WTC11 (cell line): ENCODE data around the gene NPAT.

ENCODE experiments used
- CREB1 ChIP-seq: sonication (generic); formaldehyde crosslinking; IDR thresholded peaks from 2 replicates; pipeline ENCODE4 v1.8.0; 2023; ENCODE audit warnings: mild to moderate bottlenecking, missing genetic modification reagents
- E2F5 ChIP-seq: sonication (generic); formaldehyde crosslinking; IDR thresholded peaks from 2 replicates; pipeline ENCODE4 v1.8.1; 2022; ENCODE audit warnings: mild to moderate bottlenecking, moderate library complexity, missing genetic modification reagents
- ELF4 ChIP-seq: sonication (generic); formaldehyde crosslinking; IDR thresholded peaks from 2 replicates; pipeline ENCODE4 v1.8.1; 2022; ENCODE audit warnings: low read depth, mild to moderate bottlenecking, moderate library complexity, missing genetic modification reagents
- IRF1 ChIP-seq: sonication (generic); formaldehyde crosslinking; IDR thresholded peaks from 2 replicates; pipeline ENCODE4 v1.8.0; 2023; ENCODE audit warnings: missing genetic modification reagents
- MAX ChIP-seq: sonication (generic); formaldehyde crosslinking; IDR thresholded peaks from 2 replicates; pipeline ENCODE4 v1.8.0; 2022; ENCODE audit warnings: mild to moderate bottlenecking, missing genetic modification reagents
- NR2C2 ChIP-seq: sonication (generic); formaldehyde crosslinking; IDR thresholded peaks from 2 replicates; pipeline ENCODE4 v1.8.0; 2022; ENCODE audit warnings: mild to moderate bottlenecking, missing genetic modification reagents
- OVOL2 ChIP-seq: fragments of 250-450 bp; sonication (Bioruptor Pico); IDR thresholded peaks from 2 replicates; pipeline ENCODE4 v1.9.0; 2021; ENCODE audit warnings: mild to moderate bottlenecking, borderline replicate concordance
- RELA ChIP-seq: sonication (generic); formaldehyde crosslinking; IDR thresholded peaks from 2 replicates; pipeline ENCODE4 v1.8.1; 2022; ENCODE audit warnings: missing genetic modification reagents, mild to moderate bottlenecking, borderline replicate concordance
- SP1 ChIP-seq: sonication (generic); formaldehyde crosslinking; conservative IDR thresholded peaks from 2 replicates; pipeline ENCODE4 v1.8.1; 2022; ENCODE audit warnings: missing genetic modification reagents
- ZNF138 ChIP-seq: sonication (generic); formaldehyde crosslinking; conservative IDR thresholded peaks from 2 replicates; pipeline ENCODE4 v1.8.1; 2022; ENCODE audit warnings: mild to moderate bottlenecking, moderate library complexity, missing genetic modification reagents
- ZNF423 ChIP-seq: fragments of 250-450 bp; sonication (Bioruptor Pico); IDR thresholded peaks from 2 replicates; pipeline ENCODE4 v2.1.2; 2022; ENCODE audit warnings: mild to moderate bottlenecking, moderate library complexity
- TF ChIP-seq, protein P1 (sequence below): fragments of 200-600 bp; IDR thresholded peaks from 2 replicates; pipeline ENCODE4 v1.8.0; 2022; ENCODE audit warnings: antibody characterized with exemption

- TF ChIP-seq, protein P1, sequence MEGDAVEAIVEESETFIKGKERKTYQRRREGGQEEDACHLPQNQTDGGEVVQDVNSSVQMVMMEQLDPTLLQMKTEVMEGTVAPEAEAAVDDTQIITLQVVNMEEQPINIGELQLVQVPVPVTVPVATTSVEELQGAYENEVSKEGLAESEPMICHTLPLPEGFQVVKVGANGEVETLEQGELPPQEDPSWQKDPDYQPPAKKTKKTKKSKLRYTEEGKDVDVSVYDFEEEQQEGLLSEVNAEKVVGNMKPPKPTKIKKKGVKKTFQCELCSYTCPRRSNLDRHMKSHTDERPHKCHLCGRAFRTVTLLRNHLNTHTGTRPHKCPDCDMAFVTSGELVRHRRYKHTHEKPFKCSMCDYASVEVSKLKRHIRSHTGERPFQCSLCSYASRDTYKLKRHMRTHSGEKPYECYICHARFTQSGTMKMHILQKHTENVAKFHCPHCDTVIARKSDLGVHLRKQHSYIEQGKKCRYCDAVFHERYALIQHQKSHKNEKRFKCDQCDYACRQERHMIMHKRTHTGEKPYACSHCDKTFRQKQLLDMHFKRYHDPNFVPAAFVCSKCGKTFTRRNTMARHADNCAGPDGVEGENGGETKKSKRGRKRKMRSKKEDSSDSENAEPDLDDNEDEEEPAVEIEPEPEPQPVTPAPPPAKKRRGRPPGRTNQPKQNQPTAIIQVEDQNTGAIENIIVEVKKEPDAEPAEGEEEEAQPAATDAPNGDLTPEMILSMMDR, result no peak
- TF ChIP-seq ZNF423, result no peak
- TF ChIP-seq ELF4 (CRISPR knock-in tag), result no peak
- no peak for TF ChIP-seq NR2C2 (CRISPR knock-in tag)
- no peak for TF ChIP-seq CREB1 (CRISPR knock-in tag)
- TF ChIP-seq E2F5 (CRISPR knock-in tag), result no peak
- TF ChIP-seq ZNF138 (CRISPR knock-in tag), result no peak
- no peak for TF ChIP-seq SP1 (CRISPR knock-in tag)
- no peak for TF ChIP-seq IRF1
- no peak for TF ChIP-seq OVOL2 (CRISPR knock-in tag)
- TF ChIP-seq RELA (CRISPR knock-in tag), result no peak
- TF ChIP-seq MAX, result no peak
These were observed 19.4 kb downstream of the NPAT start for GRCh38 chr11:108203075-108203474.
